NCI-H1694 treated with DMSO at 0.1 percent for 48 hours (cell line): ENCODE data around the gene YEATS2.
"Not testable (repeated sequence)": the region's sequence is repeated elsewhere in the genome, so short reads cannot be mapped to it uniquely, and the experiment has no call there.

Source experiments
- DNase-seq: peaks from one replicate; lab custom pipeline; 2025; lab: John Stamatoyannopoulos, UW

The YEATS2 gene

GRCh38 chr3:183714622-183715021, 17.0 kb downstream of the YEATS2 start:
- DNase-seq: no peak

DNA sequence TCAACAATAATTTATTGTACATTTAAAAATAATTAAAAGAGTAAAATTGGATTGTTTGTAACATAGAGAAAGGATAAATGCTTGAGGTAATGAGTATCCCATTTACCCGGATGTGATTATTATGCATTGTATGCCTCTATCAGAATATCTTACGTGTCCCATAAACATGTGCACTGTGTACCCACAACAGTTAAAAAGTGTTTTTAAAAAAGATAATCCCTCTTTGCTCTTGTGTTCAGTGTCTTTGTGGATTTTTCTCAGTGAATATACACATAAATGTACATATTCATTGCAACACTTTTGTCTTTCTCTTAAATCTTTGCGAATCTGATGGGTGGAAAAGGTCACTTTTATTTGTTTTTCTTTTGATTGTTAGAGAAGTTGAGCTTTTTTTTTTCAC, 20.4 kb downstream of the YEATS2 start:
- DNase-seq: no peak

DNA sequence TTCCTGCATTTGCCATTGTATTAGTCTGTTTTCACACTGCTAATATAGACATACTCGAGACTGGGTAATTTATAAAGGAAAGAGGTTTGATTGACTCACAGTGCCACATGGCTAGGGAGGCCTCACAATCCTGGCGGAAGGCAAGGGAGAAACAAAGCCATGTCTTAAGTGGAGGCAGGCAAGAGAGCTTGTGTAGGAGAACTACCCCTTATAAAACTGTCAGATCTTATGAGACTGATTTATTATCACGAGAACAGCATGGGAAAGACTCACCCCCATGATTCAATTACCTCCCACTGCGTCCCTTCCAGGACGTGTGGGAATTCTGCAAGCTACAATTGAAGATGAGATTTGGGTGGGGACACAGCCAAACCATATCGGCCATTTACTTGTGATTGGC, 27.8 kb downstream of the YEATS2 start:
- DNase-seq: no peak

DNA sequence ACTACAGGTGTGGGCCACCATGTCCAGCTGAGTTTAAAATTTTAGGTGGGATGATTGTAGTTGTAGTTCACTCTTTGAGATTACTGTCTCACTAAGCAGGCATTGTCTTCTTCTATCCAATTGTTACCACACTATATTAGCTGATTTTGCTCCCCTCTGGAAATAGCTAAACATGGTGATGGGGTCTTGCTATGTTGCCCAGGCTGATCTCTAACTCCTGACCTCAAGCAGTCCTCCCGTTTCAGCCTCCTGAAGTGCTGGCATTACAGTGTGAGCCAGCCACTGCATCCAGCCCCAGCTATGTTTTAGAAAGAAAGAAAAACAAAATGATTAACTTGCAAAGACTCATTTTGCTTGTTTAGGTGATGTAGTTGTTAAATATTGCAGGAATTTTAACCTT, 30.6 kb downstream of the YEATS2 start:
- DNase-seq: no peak

DNA sequence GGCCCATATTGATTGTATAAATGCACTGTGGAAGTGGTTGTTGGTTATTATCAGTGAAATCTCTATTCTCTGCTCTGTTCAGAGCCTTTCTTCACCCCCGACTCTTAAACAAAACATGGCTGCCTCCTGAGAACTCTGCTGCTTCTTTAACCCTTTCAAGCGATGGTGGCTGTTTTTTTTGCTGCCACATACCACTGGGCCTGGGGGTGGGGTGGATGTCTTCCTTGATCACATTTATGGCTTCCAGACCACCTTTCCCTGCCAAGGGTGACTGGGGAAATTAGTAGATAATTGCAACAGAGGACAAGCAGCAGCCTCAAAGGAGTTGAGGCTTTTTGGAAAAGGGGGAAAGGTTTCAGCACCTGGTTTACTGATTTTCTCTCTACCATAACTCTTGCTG, 32.8 kb downstream of the YEATS2 start:
- DNase-seq: no peak

GRCh38 chr3:183731611-183732010, 34.0 kb downstream of the YEATS2 start:
- DNase-seq: no peak

DNA sequence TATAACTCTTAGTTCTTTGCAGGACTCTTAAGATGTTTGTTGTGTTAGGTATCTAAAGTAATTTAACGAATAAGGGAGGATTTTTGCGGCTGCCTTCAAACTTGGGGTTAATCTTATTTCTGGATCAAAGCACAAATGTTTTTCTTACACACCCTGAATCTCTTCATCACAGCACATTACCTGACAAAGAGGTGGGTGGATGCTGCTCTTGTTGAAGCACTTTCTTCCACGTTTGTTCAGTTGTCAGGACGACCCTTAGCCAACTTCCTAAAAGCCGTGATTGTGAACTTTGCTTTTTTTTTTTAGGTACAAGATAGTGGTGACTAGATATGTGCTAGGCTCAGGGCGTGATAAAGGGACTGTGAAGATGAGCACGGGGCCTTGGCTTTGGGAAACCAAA, 36.0 kb downstream of the YEATS2 start:
- no peak for DNase-seq

- DNase-seq: no peak
Measured at GRCh38 chr3:183734750-183735494, 37.3 kb downstream of the YEATS2 start.

DNA sequence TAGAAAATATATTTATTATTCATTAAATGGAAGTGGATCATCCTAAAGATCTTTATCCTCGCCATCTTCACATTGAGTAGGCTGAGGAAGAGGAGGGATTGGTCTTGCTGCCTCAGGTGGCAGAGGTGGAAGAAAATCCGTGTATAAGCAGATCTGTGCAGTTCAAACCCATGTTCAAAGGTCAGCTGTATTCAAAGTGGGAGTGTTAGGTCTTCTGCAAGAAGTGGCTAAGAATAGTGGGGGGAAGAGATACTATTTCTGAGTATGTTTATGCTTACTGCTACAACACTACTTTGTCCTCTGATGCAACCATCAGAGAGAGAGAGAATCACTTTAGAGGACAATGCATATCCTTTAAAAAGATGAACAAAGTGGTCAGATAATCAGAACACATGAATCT, 39.5 kb downstream of the YEATS2 start:
- no peak for DNase-seq

DNA sequence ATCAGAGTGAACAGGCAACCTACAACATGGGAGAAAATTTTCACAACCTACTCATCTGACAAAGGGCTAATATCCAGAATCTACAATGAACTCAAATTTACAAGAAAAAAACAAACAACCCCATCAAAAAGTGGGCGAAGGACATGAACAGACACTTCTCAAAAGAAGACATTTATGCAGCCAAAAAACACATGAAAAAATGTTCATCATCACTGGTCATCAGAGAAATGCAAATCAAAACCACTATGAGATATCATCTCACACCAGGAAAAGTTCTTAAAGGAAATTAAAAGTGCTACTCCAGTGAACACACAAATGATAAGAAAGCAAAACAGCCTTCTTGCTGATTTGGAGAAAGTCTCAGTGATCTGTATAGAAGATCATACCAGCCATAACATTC, 42.6 kb downstream of the YEATS2 start:
- DNase-seq: not testable (repeated sequence)

GRCh38 chr3:183743231-183743630, 45.6 kb downstream of the YEATS2 start:
- no peak for DNase-seq

- DNase-seq: no peak
Measured at GRCh38 chr3:183745300-183746098, 47.9 kb downstream of the YEATS2 start.

GRCh38 chr3:183754052-183754451, 56.5 kb downstream of the YEATS2 start:
- DNase-seq: no peak

DNA sequence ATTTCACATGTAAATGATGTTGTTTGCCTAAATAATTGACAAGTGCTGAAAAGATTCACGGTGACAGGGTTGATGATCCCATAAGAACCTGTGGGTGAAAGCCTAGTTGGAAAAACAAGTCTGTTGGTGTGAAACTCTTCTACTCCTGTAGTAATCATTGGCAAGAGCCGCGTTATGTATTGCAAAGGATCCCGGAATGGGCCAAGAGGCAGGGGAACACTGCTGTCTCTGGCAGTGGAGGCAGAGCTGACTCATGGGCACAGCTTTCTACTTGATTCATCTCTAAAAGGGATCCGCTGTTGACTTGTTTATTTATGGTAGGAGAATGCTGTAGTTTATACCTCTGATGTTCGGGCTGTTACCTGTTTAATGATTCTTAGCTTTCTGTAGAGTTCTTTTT, 64.7 kb downstream of the YEATS2 start:
- DNase-seq: no peak

DNA sequence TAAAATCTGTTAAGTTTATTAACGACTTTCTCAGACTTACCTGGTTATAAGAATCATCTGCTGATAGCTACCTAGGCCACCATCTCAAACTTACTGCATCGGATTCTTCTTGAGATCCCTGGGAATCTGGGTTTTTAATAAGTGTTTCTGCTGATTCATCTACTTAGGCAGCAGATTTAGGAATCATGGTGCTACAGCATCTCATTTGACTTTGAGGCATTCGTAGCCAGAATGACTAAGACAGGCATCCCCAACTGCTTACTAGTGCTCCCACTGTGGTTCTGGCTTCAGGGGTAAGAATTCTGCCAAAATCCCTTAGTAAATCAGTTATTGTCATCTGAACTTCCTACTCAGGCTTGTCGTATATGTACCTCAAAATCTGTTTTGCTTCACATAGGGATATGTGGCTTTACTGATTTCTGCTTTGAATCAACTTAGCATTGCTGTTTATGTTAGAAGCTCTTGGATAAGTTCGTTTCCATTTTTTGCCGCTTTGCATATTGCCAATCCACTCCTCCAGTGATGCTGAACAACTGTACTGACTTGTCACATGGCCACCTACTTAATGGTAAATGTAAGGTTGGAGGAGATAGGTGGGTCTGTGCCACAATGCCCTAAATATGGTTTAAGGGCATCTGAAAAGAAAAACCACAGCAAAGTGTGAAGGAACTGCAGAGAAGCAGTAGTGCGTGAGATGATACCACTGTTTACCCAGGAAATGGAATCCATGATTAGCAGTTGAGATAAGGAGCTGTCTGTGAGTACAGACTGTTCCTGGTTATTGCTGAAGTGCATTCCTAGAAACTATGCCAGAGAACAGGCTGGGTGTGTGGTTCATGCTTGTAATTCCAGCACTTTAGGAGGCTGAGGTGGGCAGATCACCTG, 67.5 kb downstream of the YEATS2 start:
- no peak for DNase-seq

DNA sequence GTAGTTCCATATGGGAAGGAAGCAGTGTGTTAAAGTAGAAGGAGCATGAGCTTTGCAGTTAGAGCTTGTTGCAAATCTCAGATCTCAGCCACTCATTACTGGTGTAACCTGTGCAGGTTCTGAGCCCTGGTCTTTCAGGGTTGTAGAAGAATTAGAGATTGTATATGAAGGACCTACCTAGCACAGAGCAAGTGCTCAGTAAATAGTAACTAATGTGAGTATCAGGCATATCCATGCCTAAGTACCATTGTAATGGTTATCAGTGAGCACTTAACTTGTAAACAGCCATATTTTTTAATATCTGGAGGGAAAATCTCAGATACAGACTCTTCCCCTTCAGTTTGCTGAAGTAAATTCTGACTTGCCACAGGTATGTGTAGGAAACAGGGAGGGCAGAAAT, 68.5 kb downstream of the YEATS2 start:
- no peak for DNase-seq

- peak; percentile 79 for DNase-seq
Measured at GRCh38 chr3:183766745-183767606, 69.4 kb downstream of the YEATS2 start.

DNA sequence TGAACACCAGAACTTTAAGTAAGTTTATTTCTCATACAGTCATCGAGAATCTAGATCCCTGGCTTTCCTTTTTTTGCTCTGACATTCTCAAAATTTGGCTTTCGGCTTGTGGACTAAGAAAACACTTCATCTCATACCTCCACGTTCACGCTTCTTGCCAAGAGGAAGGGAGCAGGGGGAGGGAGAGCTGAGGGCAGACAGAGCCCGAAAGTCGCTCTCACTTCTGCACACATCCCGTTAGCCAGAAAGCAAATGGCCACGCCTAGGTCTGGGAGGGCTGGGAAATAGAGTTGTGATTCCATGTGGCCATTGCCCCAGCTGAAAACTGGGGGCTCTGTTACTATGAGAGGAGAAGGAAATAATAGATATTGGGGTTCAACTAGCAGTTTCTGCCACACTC, 70.5 kb downstream of the YEATS2 start:
- no peak for DNase-seq

DNA sequence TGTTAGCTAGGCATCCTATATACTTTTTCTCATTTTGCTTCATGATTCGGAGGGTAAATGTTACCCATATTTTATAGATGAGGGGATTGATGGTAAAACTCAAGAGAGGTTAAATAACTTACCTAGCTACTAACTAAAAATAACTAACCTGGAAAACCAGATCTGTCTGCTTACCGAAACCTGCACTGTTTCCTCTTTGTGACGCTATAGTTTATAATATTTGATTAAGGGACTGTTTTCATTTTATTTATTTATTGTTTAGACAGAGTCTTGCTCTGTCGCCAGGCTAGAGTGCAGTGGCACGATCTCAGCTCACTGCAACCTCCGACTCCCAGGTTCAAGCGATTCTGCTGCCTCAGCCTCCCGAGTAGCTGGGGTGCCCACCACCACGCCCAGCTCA, 71.9 kb downstream of the YEATS2 start:
- DNase-seq: no peak

- no peak for DNase-seq
Measured at GRCh38 chr3:183774631-183775030, 77.0 kb downstream of the YEATS2 start.

DNA sequence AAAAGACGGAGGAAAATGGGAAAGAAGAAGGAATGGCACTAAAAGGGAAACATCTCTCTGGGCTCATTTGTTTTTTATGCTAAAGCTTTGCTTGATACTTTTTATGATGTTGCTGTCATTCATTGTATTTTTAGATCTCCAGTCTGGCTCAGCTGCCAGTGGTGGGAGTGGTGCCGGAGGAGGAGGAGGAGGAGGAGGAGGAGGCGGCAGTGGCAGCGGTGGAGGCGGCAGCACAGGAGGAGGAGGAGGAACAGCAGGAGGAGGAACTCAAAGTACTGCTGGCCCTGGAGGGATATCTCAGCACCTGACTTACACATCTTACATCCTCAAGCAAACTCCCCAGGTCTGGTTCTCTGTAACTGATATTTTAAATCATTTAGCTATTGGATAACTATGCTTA, 78.2 kb downstream of the YEATS2 start:
- DNase-seq: no peak

DNA sequence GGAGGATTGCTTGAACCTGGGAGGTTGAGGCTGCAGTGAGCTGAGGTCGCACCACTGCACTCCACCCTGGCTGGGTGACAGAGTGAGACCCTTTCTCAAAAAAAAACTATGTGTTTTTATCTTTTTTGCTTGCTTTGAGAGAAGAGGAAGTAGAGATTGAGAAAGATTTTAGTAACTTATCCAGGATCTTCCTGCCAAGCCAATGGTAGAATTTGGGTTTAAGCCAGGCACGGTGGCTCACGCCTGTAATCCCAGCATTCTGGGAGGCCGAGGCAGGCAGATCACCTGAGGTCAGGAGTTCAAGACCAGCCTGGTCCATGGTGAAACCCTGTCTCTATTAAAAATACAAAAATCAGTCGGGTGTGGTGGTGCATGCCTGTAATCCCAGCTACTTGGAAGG, 78.9 kb downstream of the YEATS2 start:
- DNase-seq: not testable (repeated sequence)
